H1 (cell line): ENCODE results near the gene H2BK1. TPM values are rescaled to one million over a fixed set of nuclear protein-coding genes. Genes with fewer than 3 reads are reported as not detected.

ENCODE experiments used
- CTCF ChIA-PET: fragments of 300-600 bp; sonication (Branson Sonifier 250); formaldehyde crosslinking; loops from one replicate; lab custom pipeline; 2021; ENCODE audit not compliant: partially characterized antibody; lab: Charles Lee
- POLR2A ChIA-PET: fragments of 300-600 bp; sonication (Branson Sonifier 250); formaldehyde crosslinking; loops from one replicate; lab custom pipeline; 2021; ENCODE audit warnings: inconsistent platforms; ENCODE audit not compliant: partially characterized antibody; lab: Charles Lee
- DNase-seq, 2 experiments: peaks; one replicate each; pipeline versions ENCODE4 v3.0.0 to v3.0.0-alpha.2; 2010 to 2022; ENCODE audit warnings: low spot score in 2 of 2, low read depth in 1 of 2, mixed read lengths in 1 of 2
- FAIRE-seq: peaks from 2 replicates; lab custom pipeline; 2011; peaks lifted over from hg19 to GRCh38; lab: Jason Lieb, UNC
- H2AFZ ChIP-seq: 2 replicates; pipeline ENCODE4 v1.8.1; 2012; ENCODE audit warnings: low read length, inconsistent platforms
- H2AK5ac ChIP-seq: 2 replicates; pipeline ENCODE4 v1.6.1; 2013; ENCODE audit warnings: low read depth, low read length
- H2BK120ac ChIP-seq: replicated peaks from 2 replicates; pipeline ENCODE3; 2013; ENCODE audit warnings: low read depth, low read length, inconsistent platforms
- H2BK12ac ChIP-seq: 2 replicates; pipeline ENCODE4 v1.6.1; 2013; ENCODE audit warnings: low read depth, low read length
- H2BK15ac ChIP-seq: 2 replicates; pipeline ENCODE4 v1.6.1; 2013; ENCODE audit warnings: low read length
- H2BK20ac ChIP-seq: 2 replicates; pipeline ENCODE4 v1.6.1; 2013; ENCODE audit warnings: low read length
- H2BK5ac ChIP-seq: 2 replicates; pipeline ENCODE4 v1.6.1; 2013; ENCODE audit warnings: low read depth, low read length
- H3K14ac ChIP-seq: 2 replicates; pipeline ENCODE4 v1.6.1; 2013; ENCODE audit warnings: inconsistent platforms; ENCODE audit not compliant: insufficient read length
- H3K18ac ChIP-seq: 2 replicates; pipeline ENCODE4 v1.6.1; 2013; ENCODE audit warnings: low read length; ENCODE audit errors: extremely low read depth
- H3K23ac ChIP-seq: 2 replicates; pipeline ENCODE4 v1.6.1; 2013; ENCODE audit warnings: inconsistent platforms; ENCODE audit not compliant: insufficient read length
- H3K23me2 ChIP-seq: 2 replicates; pipeline ENCODE4 v1.6.1; 2013; ENCODE audit warnings: low read depth, low read length
- H3K27ac ChIP-seq: 2 replicates; pipeline ENCODE4 v1.6.1; 2011; ENCODE audit warnings: low read depth, low read length, inconsistent platforms
- H3K27me3 ChIP-seq, 4 experiments: replicated peaks in 1 of 4; 1 replicate in 1 of 4; 2 replicates in 3 of 4; pipeline versions ENCODE4 v1.6.1 to v1.8.1; 2011 to 2013; ENCODE audit warnings: low read length in 3 of 4, mild to moderate bottlenecking in 3 of 4, inconsistent platforms in 2 of 4, mixed read lengths in 2 of 4, moderate library complexity in 1 of 4; ENCODE audit not compliant: control insufficient read depth in 3 of 4, insufficient read depth in 3 of 4; ENCODE audit errors: extremely low read depth in 1 of 4
- H3K36me3 ChIP-seq, 4 experiments: 2 replicates each; pipeline versions ENCODE4 v1.6.1 to v1.8.1; 2011 to 2013; ENCODE audit warnings: mild to moderate bottlenecking in 4 of 4, low read length in 3 of 4, moderate library complexity in 2 of 4, control low read depth in 1 of 4, inconsistent platforms in 1 of 4; ENCODE audit not compliant: insufficient read depth in 4 of 4, control insufficient read depth in 2 of 4
- H3K4ac ChIP-seq: replicated peaks from 2 replicates; pipeline ENCODE3; 2013; ENCODE audit warnings: low read length, low read depth, mixed read lengths, inconsistent platforms; ENCODE audit not compliant: insufficient read length
- H3K4me1 ChIP-seq, 4 experiments: replicated peaks in 1 of 4; 1 replicate in 1 of 4; 2 replicates in 3 of 4; pipeline versions ENCODE4 v1.6.1 to v1.8.1; 2011 to 2013; ENCODE audit warnings: low read length in 3 of 4, inconsistent platforms in 2 of 4, mixed read lengths in 1 of 4; ENCODE audit not compliant: insufficient read depth in 4 of 4, control insufficient read depth in 3 of 4
- H3K4me2 ChIP-seq, 2 experiments: 2 replicates each; pipeline versions ENCODE4 v1.6.1 to v1.8.1; 2011 to 2013; ENCODE audit warnings: low read depth in 2 of 2, low read length in 2 of 2, control low read depth in 1 of 2, inconsistent platforms in 1 of 2, mild to moderate bottlenecking in 1 of 2; ENCODE audit not compliant: insufficient read depth in 1 of 2
- H3K4me3 ChIP-seq, 4 experiments: fragments of 200-600, 300-600 bp in 1 of 4; sonication (generic), shearing (Covaris generic), sonication (Bioruptor Twin) in 1 of 4; 2 replicates each; pipeline versions ENCODE4 v1.5.1 to v1.8.1; 2011 to 2016; ENCODE audit warnings: low read length in 4 of 4, low read depth in 3 of 4, control low read depth in 2 of 4, inconsistent platforms in 2 of 4, mild to moderate bottlenecking in 2 of 4, mixed read lengths in 1 of 4, moderate library complexity in 1 of 4; ENCODE audit not compliant: insufficient read depth in 2 of 4; ENCODE audit errors: extremely low read depth in 1 of 4
- H3K56ac ChIP-seq: replicated peaks from 2 replicates; pipeline ENCODE3; 2013; ENCODE audit warnings: low read depth, mild to moderate bottlenecking, mixed read lengths, low read length, inconsistent platforms; ENCODE audit not compliant: insufficient read length
- H3K79me1 ChIP-seq: 2 replicates; pipeline ENCODE4 v1.6.1; 2013; ENCODE audit warnings: low read depth, low read length, control low read depth
- H3K79me2 ChIP-seq, 2 experiments: 2 replicates each; pipeline versions ENCODE4 v1.6.1 to v1.8.1; 2012 to 2013; ENCODE audit warnings: low read length in 2 of 2, mild to moderate bottlenecking in 2 of 2, inconsistent platforms in 1 of 2; ENCODE audit not compliant: insufficient read depth in 2 of 2, control insufficient read depth in 1 of 2
- H3K9ac ChIP-seq, 4 experiments: replicated peaks in 1 of 4; 1 replicate in 1 of 4; 2 replicates in 3 of 4; pipeline versions ENCODE4 v1.6.1 to v1.8.1; 2011 to 2013; ENCODE audit warnings: low read depth in 3 of 4, low read length in 3 of 4, control low read depth in 2 of 4, mild to moderate bottlenecking in 2 of 4, moderate library complexity in 2 of 4, inconsistent platforms in 1 of 4; ENCODE audit errors: extremely low read depth in 1 of 4
- H3K9me3 ChIP-seq, 2 experiments: 2 replicates each; pipeline versions ENCODE4 v1.6.1 to v1.8.1; 2012 to 2013; ENCODE audit warnings: mild to moderate bottlenecking in 2 of 2, moderate library complexity in 2 of 2, control low read depth in 1 of 2, inconsistent platforms in 1 of 2, low read depth in 1 of 2, low read length in 1 of 2, mixed read lengths in 1 of 2; ENCODE audit not compliant: insufficient read depth in 2 of 2
- H4K20me1 ChIP-seq, 2 experiments: replicated peaks in 1 of 2; 2 replicates each; pipeline versions ENCODE3 to v1.8.1; 2011 to 2013; ENCODE audit warnings: inconsistent platforms in 2 of 2, low read length in 2 of 2, mild to moderate bottlenecking in 1 of 2; ENCODE audit not compliant: insufficient read depth in 2 of 2, control insufficient read depth in 1 of 2
- H4K5ac ChIP-seq: 2 replicates; pipeline ENCODE4 v1.6.1; 2013; ENCODE audit warnings: low read length, low read depth, mixed read lengths, inconsistent platforms; ENCODE audit not compliant: insufficient read length
- H4K8ac ChIP-seq: 2 replicates; pipeline ENCODE4 v1.8.0; 2013; ENCODE audit warnings: mild to moderate bottlenecking, moderate library complexity, low read length, inconsistent platforms; ENCODE audit not compliant: insufficient read depth; ENCODE audit errors: extremely low read depth
- H4K91ac ChIP-seq: replicated peaks from 2 replicates; pipeline ENCODE3; 2013; ENCODE audit warnings: low read length, mixed read lengths, inconsistent platforms; ENCODE audit not compliant: insufficient read length
- ATF2 ChIP-seq: IDR thresholded peaks from 2 replicates; pipeline ENCODE4 v1.6.1; 2012; ENCODE audit warnings: low read length, inconsistent platforms
- CTBP2 ChIP-seq: IDR thresholded peaks from 2 replicates; pipeline ENCODE4 v1.7.0; 2011; ENCODE audit warnings: borderline replicate concordance, mild to moderate bottlenecking, moderate library complexity, mixed read lengths, low read length; ENCODE audit not compliant: insufficient read depth, insufficient read length
- GABPA ChIP-seq: IDR thresholded peaks from 2 replicates; pipeline ENCODE4 v1.6.1; 2011; ENCODE audit warnings: mild to moderate bottlenecking, low read length, moderate library complexity, borderline replicate concordance; ENCODE audit not compliant: insufficient read depth
- NANOG ChIP-seq: IDR thresholded peaks from 2 replicates; pipeline ENCODE4 v1.6.1; 2011; ENCODE audit warnings: low read length, low read depth, mild to moderate bottlenecking, inconsistent platforms; ENCODE audit not compliant: insufficient read depth, poor library complexity, severe bottlenecking
- NRF1 ChIP-seq: IDR thresholded peaks from 2 replicates; pipeline ENCODE4 v1.6.1; 2011; ENCODE audit warnings: mild to moderate bottlenecking, low read depth, low read length, improper control_type of control experiment
- POLR2A ChIP-seq, 2 experiments: IDR thresholded peaks; 1 replicate in 1 of 2; 2 replicates in 1 of 2; pipeline ENCODE4 v1.6.1; 2011; ENCODE audit warnings: low read depth in 2 of 2, low read length in 2 of 2, mild to moderate bottlenecking in 2 of 2; ENCODE audit errors: control extremely low read depth in 1 of 2
- SAP30 ChIP-seq: fragments of 300-600 bp; sonication (generic); IDR thresholded peaks from 2 replicates; pipeline ENCODE4 v1.7.1; 2012; ENCODE audit warnings: low read length, moderate library complexity, mild to moderate bottlenecking, inconsistent platforms; ENCODE audit not compliant: insufficient read depth, insufficient replicate concordance
- WGBS, 2 experiments: shearing (Covaris generic) in 1 of 2; methylation state at CpG; one replicate each; pipeline versions ENCODE4 v1.1.6 to v1.1.7; 2013 to 2015; ENCODE audit warnings: low lambda C conversion rate in 2 of 2, mixed read lengths in 2 of 2, inconsistent platforms in 1 of 2, low coverage in 1 of 2, missing lambda C conversion rate in 1 of 2; ENCODE audit not compliant: insufficient replicate concordance in 2 of 2, insufficient coverage in 1 of 2, insufficient read length in 1 of 2; ENCODE audit errors: extremely low coverage in 1 of 2, missing lambda C conversion rate in 1 of 2; 5-methylcytosine and 5-hydroxymethylcytosine counted together
- polyA plus RNA-seq, 7 experiments: library from polyadenylated mRNA; depleted of rRNA in 3 of 7; stranded (reverse) in 5 of 7; unstranded in 2 of 7; fragments of >200 nt in 5 of 7; fragments of 200-250 nt in 2 of 7; gene quantifications; 1 replicate in 5 of 7; 2 replicates in 1 of 7; 4 replicates in 1 of 7; pipeline versions ENCODE4 v1.2.1 to v1.2.3, GENCODE V29; 2011 to 2013; ENCODE audit warnings: missing spikeins in 2 of 7, mixed read lengths in 2 of 7
- total RNA-seq: library from RNA; stranded (reverse); fragmentation: NEBNext Ultra II Directional; extraction: Animal tissue kit (Norgen Biotek cat#: 25700); gene quantifications from 2 replicates; pipeline ENCODE4 v1.2.1, GENCODE V29; 2021

The H2BK1 gene
- total and polyA plus RNA-seq, 2 of the 8 experiments (the other 6 are each of a cell fraction or from before 2014, with no cell fraction given) = not detected

- Histone ChIP-seq H2AFZ (no peak overlapping the region), H3K4me3 (no peak overlapping the region), H2BK5ac (no peak overlapping the region), H2BK120ac (no peak overlapping the region), H4K20me1 (no peaks in the 10 kb centered on the region), H3K56ac (no peak overlapping the region), H3K4ac (no peak overlapping the region), H4K91ac (no peak overlapping the region), H3K4me1 (peaks cover 0 to 9% (median 1%) of the 10 kb centered on the region in 4 experiments; a peak in 3 of 7 replicates), H3K27ac (no peak overlapping the region), H3K79me2 (no peaks in the 10 kb centered on the region), H2BK15ac (no peak overlapping the region), H3K79me1 (no peaks in the 10 kb centered on the region), H4K5ac (no peak overlapping the region), H4K8ac (no peak overlapping the region), H3K23me2 (peaks cover 5% of the 10 kb centered on the region; the same call in 1 of the 2 replicates), H3K27me3 (peaks cover 0 to 3% (median 1%) of the 10 kb centered on the region in 4 experiments; a peak in 2 of 7 replicates), H3K9me3 (no peaks in the 10 kb centered on the region), H2AK5ac (no peak overlapping the region), H2BK20ac (no peak overlapping the region), H3K14ac (no peak overlapping the region), H3K36me3 (no peaks in the 10 kb centered on the region), H3K18ac (no peak overlapping the region; the same call in 1 of the 2 replicates), H3K9ac (no peak overlapping the region), H3K4me2 (no peak overlapping the region), H2BK12ac (no peak overlapping the region), H3K23ac (no peak overlapping the region)
- WGBS, 2 experiments = 94% methylated on average over 9 of the region's 9 CpGs; no CpG with 5 or more reads in 1 of the 2 experiments
- CTCF ChIA-PET = no interaction called here
- TF ChIP-seq NANOG (no peak), SAP30 (no peak), POLR2A (IDR thresholded peaks at IDR 0.05; ENCODE audit: control extremely low read depth in 1 of 2, low read depth in 2 of 2, low read length in 2 of 2) (no peak), NRF1 (no peak), ATF2 (no peak), CTBP2 (no peak), GABPA (no peak)
- no peak for FAIRE-seq
- POLR2A ChIA-PET = no interaction called here
- no peak for DNase-seq
Observed at GRCh38 chr7:151202836-151203235, 7.5 kb downstream of the H2BK1 start.
